ENCODE results near the gene CD96. TPM values are rescaled to one million over a fixed set of nuclear protein-coding genes. Genes with fewer than 3 reads are reported as not detected.
"Not testable (repeated sequence)": the region's sequence is repeated elsewhere in the genome, so short reads cannot be mapped to it uniquely, and the experiment has no call there.

Gene CD96
- total RNA-seq, 2 donors from 2014 or later, result 152 to 168 TPM

- Mint-ChIP-seq H3K27ac (no peak overlapping the region), H3K4me3 (peak overlapping the region; percentile 82), H3K4me1 (ENCODE audit: low read depth in 2 of 2) (peaks cover 38 to 44% of the 10 kb centered on the region in 2 donors), H3K9me3 (no peaks in the 10 kb centered on the region), H3K27me3 (no peaks in the 10 kb centered on the region), H3K36me3 (peaks cover 12% of the 10 kb centered on the region)
- DNase-seq (ENCODE audit: low spot score) (no peak), ATAC-seq (peak; percentile 34 to 59)
Measured at GRCh38 chr3:111538681-111539083, 3.3 kb upstream of the CD96 start.

- H3K27ac Mint-ChIP-seq, result no peak overlapping the region
- peak; percentile 71 for DNase-seq (ENCODE audit: low spot score)
Measured at GRCh38 chr3:111539351-111540331, 2.4 kb upstream of the CD96 start.

GRCh38 chr3:111541391-111541790, 606 bp upstream of the CD96 start:
- DNase-seq (ENCODE audit: low spot score) (no peak), ATAC-seq (no peak)
- peaks cover 34% of the 10 kb centered on the region for H3K36me3 Mint-ChIP-seq
- H3K9me3 Mint-ChIP-seq, result peaks cover 6% of the 10 kb centered on the region
- H3K27me3 Mint-ChIP-seq, result no peaks in the 10 kb centered on the region
- H3K4me1 Mint-ChIP-seq (ENCODE audit: low read depth in 2 of 2), result peaks cover 44 to 57% of the 10 kb centered on the region in 2 donors
- no peak overlapping the region for H3K4me3 Mint-ChIP-seq
- H3K27ac Mint-ChIP-seq, result no peak overlapping the region

More at GRCh38 chr3:111539351-111540331, 2.4 kb upstream of the CD96 start:
- Mint-ChIP-seq H3K36me3 (peaks cover 17% of the 10 kb centered on the region), H3K27me3 (no peaks in the 10 kb centered on the region), H3K9me3 (no peaks in the 10 kb centered on the region), H3K4me1 (ENCODE audit: low read depth in 2 of 2) (peaks cover 43 to 44% of the 10 kb centered on the region in 2 donors), H3K4me3 (peak overlapping the region; percentile 82)
- ATAC-seq, result peak; percentile 51 to 71

- ATAC-seq (no peak), DNase-seq (ENCODE audit: low spot score) (no peak)
- H3K4me1 Mint-ChIP-seq (ENCODE audit: low read depth in 2 of 2), result peaks cover 44 to 62% of the 10 kb centered on the region in 2 donors
- H3K4me3 Mint-ChIP-seq, result no peak overlapping the region
- no peaks in the 10 kb centered on the region for H3K27me3 Mint-ChIP-seq
- H3K27ac Mint-ChIP-seq, result no peak overlapping the region
- peaks cover 45% of the 10 kb centered on the region for H3K36me3 Mint-ChIP-seq
- H3K9me3 Mint-ChIP-seq, result peaks cover 6% of the 10 kb centered on the region
Measured at GRCh38 chr3:111542611-111543300, 759 bp downstream of the CD96 start.

- Mint-ChIP-seq H3K4me1 (ENCODE audit: low read depth in 2 of 2) (peaks cover 24 to 46% of the 10 kb centered on the region in 2 donors), H3K27ac (no peak overlapping the region), H3K4me3 (no peak overlapping the region), H3K27me3 (no peaks in the 10 kb centered on the region), H3K9me3 (peaks cover 6% of the 10 kb centered on the region), H3K36me3 (peaks cover 45% of the 10 kb centered on the region)
- no peak for DNase-seq (ENCODE audit: low spot score)
- no peak for ATAC-seq
Measured at GRCh38 chr3:111545349-111545748, 3.4 kb downstream of the CD96 start.

GRCh38 chr3:111547631-111548030, 5.6 kb downstream of the CD96 start:
- Mint-ChIP-seq H3K36me3 (peaks cover 41% of the 10 kb centered on the region), H3K9me3 (peaks cover 6% of the 10 kb centered on the region), H3K4me1 (ENCODE audit: low read depth in 2 of 2) (peaks cover 18 to 41% of the 10 kb centered on the region in 2 donors), H3K27ac (no peak overlapping the region), H3K27me3 (no peaks in the 10 kb centered on the region), H3K4me3 (no peak overlapping the region)
- peak; percentile 77 to 81 for ATAC-seq
- no peak for DNase-seq (ENCODE audit: low spot score)

GRCh38 chr3:111548092-111548491, 6.1 kb downstream of the CD96 start:
- H3K27me3 Mint-ChIP-seq, result no peaks in the 10 kb centered on the region
- peaks cover 6% of the 10 kb centered on the region for H3K9me3 Mint-ChIP-seq
- no peak for DNase-seq (ENCODE audit: low spot score)
- H3K4me3 Mint-ChIP-seq, result no peak overlapping the region
- H3K27ac Mint-ChIP-seq, result no peak overlapping the region
- peaks cover 15 to 40% of the 10 kb centered on the region in 2 donors for H3K4me1 Mint-ChIP-seq (ENCODE audit: low read depth in 2 of 2)
- peaks cover 38% of the 10 kb centered on the region for H3K36me3 Mint-ChIP-seq
- ATAC-seq, result peak; percentile 66 to 72

- Mint-ChIP-seq H3K4me3 (no peak overlapping the region), H3K27me3 (no peaks in the 10 kb centered on the region), H3K36me3 (peaks cover 32% of the 10 kb centered on the region), H3K4me1 (ENCODE audit: low read depth in 2 of 2) (peaks cover 16 to 37% of the 10 kb centered on the region in 2 donors), H3K9me3 (peaks cover 6% of the 10 kb centered on the region), H3K27ac (no peak overlapping the region)
- ATAC-seq (no peak), DNase-seq (ENCODE audit: low spot score) (no peak)
Measured at GRCh38 chr3:111548756-111549155, 6.8 kb downstream of the CD96 start.

GRCh38 chr3:111561902-111562301, 19.9 kb downstream of the CD96 start:
- not testable (repeated sequence) for H3K27me3 Mint-ChIP-seq; H3K36me3 Mint-ChIP-seq; H3K27ac Mint-ChIP-seq; H3K9me3 Mint-ChIP-seq; DNase-seq (ENCODE audit: low spot score); H3K4me3 Mint-ChIP-seq; ATAC-seq
- H3K4me1 Mint-ChIP-seq (ENCODE audit: low read depth in 2 of 2), result peaks cover 31 to 35% of the 10 kb centered on the region in 2 donors

- Mint-ChIP-seq H3K27me3 (no peaks in the 10 kb centered on the region), H3K9me3 (no peaks in the 10 kb centered on the region), H3K27ac (peak overlapping the region; percentile 9 to 62), H3K36me3 (peaks cover 5% of the 10 kb centered on the region), H3K4me3 (no peak overlapping the region), H3K4me1 (ENCODE audit: low read depth in 2 of 2) (peaks cover 50 to 59% of the 10 kb centered on the region in 2 donors)
- DNase-seq (ENCODE audit: low spot score) (no peak), ATAC-seq (no peak)
Measured at GRCh38 chr3:111566844-111567243, 24.8 kb downstream of the CD96 start.

- H3K36me3 Mint-ChIP-seq, result peaks cover 5% of the 10 kb centered on the region
- no peak for DNase-seq (ENCODE audit: low spot score)
- H3K9me3 Mint-ChIP-seq, result no peaks in the 10 kb centered on the region
- H3K27me3 Mint-ChIP-seq, result no peaks in the 10 kb centered on the region
- peaks cover 41 to 55% of the 10 kb centered on the region in 2 donors for H3K4me1 Mint-ChIP-seq (ENCODE audit: low read depth in 2 of 2)
- no peak overlapping the region for H3K4me3 Mint-ChIP-seq
- H3K27ac Mint-ChIP-seq, result no peak overlapping the region
- ATAC-seq, result no peak
Measured at GRCh38 chr3:111568355-111568754, 26.4 kb downstream of the CD96 start.

GRCh38 chr3:111568911-111569310, 26.9 kb downstream of the CD96 start:
- no peak overlapping the region for H3K4me3 Mint-ChIP-seq
- peaks cover 42 to 57% of the 10 kb centered on the region in 2 donors for H3K4me1 Mint-ChIP-seq (ENCODE audit: low read depth in 2 of 2)
- H3K27me3 Mint-ChIP-seq, result no peaks in the 10 kb centered on the region
- DNase-seq (ENCODE audit: low spot score), result no peak
- ATAC-seq, result no peak
- H3K9me3 Mint-ChIP-seq, result no peaks in the 10 kb centered on the region
- no peak overlapping the region for H3K27ac Mint-ChIP-seq
- H3K36me3 Mint-ChIP-seq, result peaks cover 5% of the 10 kb centered on the region

- Mint-ChIP-seq H3K27me3 (no peaks in the 10 kb centered on the region), H3K4me3 (no peak overlapping the region), H3K36me3 (peaks cover 5% of the 10 kb centered on the region), H3K27ac (peak overlapping the region in 1 of 2 donors; percentile 83), H3K9me3 (no peaks in the 10 kb centered on the region), H3K4me1 (ENCODE audit: low read depth in 2 of 2) (peaks cover 33 to 47% of the 10 kb centered on the region in 2 donors)
- DNase-seq (ENCODE audit: low spot score), result no peak
- no peak for ATAC-seq
Measured at GRCh38 chr3:111570404-111571030, 28.5 kb downstream of the CD96 start.
